Fibroblast of lung (primary cell): Measurements from ENCODE around the gene ITGAL.

Experiments used
- CTCF ChIP-seq, 2 donors: IDR thresholded peaks in 1 of 2; conservative IDR thresholded peaks in 1 of 2; 1 replicate in 1 of 2; 2 replicates in 1 of 2; pipeline ENCODE4 v1.5.1; 2011 to 2012; ENCODE audit warnings: low read length in 2 of 2, control low read depth in 1 of 2, inconsistent platforms in 1 of 2, low read depth in 1 of 2, mild to moderate bottlenecking in 1 of 2
- EZH2 ChIP-seq: IDR thresholded peaks from 2 replicates; pipeline ENCODE4 v1.5.1; 2012; ENCODE audit warnings: low read length, control low read depth, mild to moderate bottlenecking; ENCODE audit errors: missing control alignments

- TF ChIP-seq CTCF (conservative IDR thresholded peaks at IDR 0.05 in 1 of 2, IDR thresholded peaks at IDR 0.05 in 1 of 2; ENCODE audit: low read depth in 1 of 2, low read length in 2 of 2) (peak; percentile 40), EZH2 (no peak)
Observed at GRCh38 chr16:30445408-30446202, 26.9 kb upstream of the ITGAL start, which contains the start of gene SEPHS2.
